Urothelium cell line (cell line): Measurements from ENCODE around the gene LARGE1.

Source experiments
- DNase-seq: peaks from one replicate; pipeline ENCODE4 v3.0.0; 2011; ENCODE audit warnings: low spot score, mixed read lengths
- FAIRE-seq: peaks from 2 replicates; lab custom pipeline; 2011; peaks lifted over from hg19 to GRCh38; lab: Jason Lieb, UNC

Gene LARGE1

GRCh38 chr22:33920197-33920540 lies at the start of gene LARGE1:
Gene LARGE1, minus strand, starts transcription at chr22:33920476.
- FAIRE-seq (no peak), DNase-seq (peak; percentile 44)

- FAIRE-seq = peak; percentile 9
Measured at GRCh38 chr22:33969045-33969444, 48.8 kb upstream of the LARGE1 start.

GRCh38 chr22:33964121-33964520 lies 43.8 kb upstream of the LARGE1 start:
- DNase-seq (no peak), FAIRE-seq (no peak)

More at GRCh38 chr22:33969045-33969444, 48.8 kb upstream of the LARGE1 start:
- DNase-seq = peak; percentile 81

- DNase-seq (no peak), FAIRE-seq (no peak)
Measured at GRCh38 chr22:33962409-33962808, 42.1 kb upstream of the LARGE1 start.

- no peak for DNase-seq
- no peak for FAIRE-seq
Measured at GRCh38 chr22:33958741-33959140, 38.5 kb upstream of the LARGE1 start.

GRCh38 chr22:33957086-33957485 lies 36.8 kb upstream of the LARGE1 start:
- no peak for FAIRE-seq
- DNase-seq = no peak

GRCh38 chr22:33952776-33953175 lies 32.5 kb upstream of the LARGE1 start:
- no peak for FAIRE-seq
- DNase-seq = no peak

GRCh38 chr22:33940741-33941140 lies 20.5 kb upstream of the LARGE1 start:
- DNase-seq (no peak), FAIRE-seq (no peak)

GRCh38 chr22:33932997-33933396 lies 12.7 kb upstream of the LARGE1 start:
- DNase-seq = peak; percentile 11
- no peak for FAIRE-seq

GRCh38 chr22:33931406-33931805 lies 11.1 kb upstream of the LARGE1 start:
- no peak for FAIRE-seq
- DNase-seq = no peak

GRCh38 chr22:33927752-33928151 lies 7.5 kb upstream of the LARGE1 start:
- DNase-seq (no peak), FAIRE-seq (peak; percentile 83)

- FAIRE-seq = no peak
Measured at GRCh38 chr22:33925194-33925593, 4.9 kb upstream of the LARGE1 start.

GRCh38 chr22:33923660-33924246 lies 3.5 kb upstream of the LARGE1 start:
- DNase-seq = peak; percentile 65
- peak; percentile 30 for FAIRE-seq

More at GRCh38 chr22:33925194-33925593, 4.9 kb upstream of the LARGE1 start:
- no peak for DNase-seq

- FAIRE-seq (no peak), DNase-seq (no peak)
Measured at GRCh38 chr22:33923033-33923432, 2.8 kb upstream of the LARGE1 start.

- DNase-seq = peak; percentile 39
- FAIRE-seq = no peak
Measured at GRCh38 chr22:33922349-33922681, 2.0 kb upstream of the LARGE1 start.

GRCh38 chr22:33921525-33922348 lies 1.5 kb upstream of the LARGE1 start:
- DNase-seq = peak; percentile 65
- FAIRE-seq = no peak

GRCh38 chr22:33920927-33921524 lies 750 bp upstream of the LARGE1 start:
- DNase-seq (peak; percentile 98), FAIRE-seq (peak; percentile 87)

GRCh38 chr22:33919391-33920196 lies 682 bp downstream of the LARGE1 start:
- FAIRE-seq = no peak
- DNase-seq = peak; percentile 23

GRCh38 chr22:33918676-33919365 lies 1.5 kb downstream of the LARGE1 start:
- no peak for FAIRE-seq
- no peak for DNase-seq

- peak; percentile 16 for DNase-seq
- no peak for FAIRE-seq
Measured at GRCh38 chr22:33917744-33918406, 2.4 kb downstream of the LARGE1 start.
